Esophagus muscularis mucosa (tissue), 4 donors: ENCODE measurements around the gene NEURL2. TPM values are rescaled to one million over a fixed set of nuclear protein-coding genes. Genes with fewer than 3 reads are reported as not detected.

Experiments used
- DNase-seq: peaks from one replicate; pipeline ENCODE4 v3.0.0-alpha.2; 2017; ENCODE audit errors: extremely low spot score
- H3K27ac ChIP-seq, 4 donors: fragments of 200-600 bp; sonication (generic); replicated peaks in 1 of 4; 1 replicate in 3 of 4; 2 replicates in 1 of 4; pipeline ENCODE4 v1.5.1; 2016 to 2019; ENCODE audit warnings: mild to moderate bottlenecking in 1 of 4
- H3K27me3 ChIP-seq, 4 donors: fragments of 200-600 bp; sonication (generic); one replicate each; pipeline versions ENCODE4 v1.5.1 to v1.6.0; 2016 to 2019
- H3K36me3 ChIP-seq, 4 donors: fragments of 200-600 bp; sonication (generic); one replicate each; pipeline ENCODE4 v1.5.1; 2016 to 2019
- H3K4me1 ChIP-seq, 4 donors: fragments of 200-600 bp; sonication (generic); one replicate each; pipeline ENCODE4 v1.5.1; 2016 to 2019
- H3K4me3 ChIP-seq, 4 donors: fragments of 200-600 bp; sonication (generic); 1 replicate in 2 of 4; 2 replicates in 2 of 4; pipeline ENCODE4 v1.5.1; 2016 to 2019; ENCODE audit warnings: mild to moderate bottlenecking in 4 of 4, moderate library complexity in 1 of 4
- H3K9me3 ChIP-seq, 4 donors: fragments of 200-600 bp; sonication (generic); 1 replicate in 3 of 4; 2 replicates in 1 of 4; pipeline ENCODE4 v1.5.1; 2016 to 2019
- CTCF ChIP-seq, 3 experiments: fragments of 200-600 bp in 2 of 3; fragments of 450-650 bp in 1 of 3; sonication (generic) in 2 of 3; IDR thresholded peaks; one replicate each; pipeline ENCODE4 v1.5.1; 2017 to 2019; ENCODE audit warnings: antibody characterized with exemption in 3 of 3, mild to moderate bottlenecking in 2 of 3, moderate library complexity in 1 of 3
- EP300 ChIP-seq: sonication (generic); formaldehyde crosslinking; IDR thresholded peaks from one replicate; pipeline ENCODE4 v1.6.1; 2017; ENCODE audit warnings: antibody characterized with exemption
- POLR2A ChIP-seq: fragments of 450-650 bp; IDR thresholded peaks from one replicate; pipeline ENCODE4 v1.6.1; 2017; ENCODE audit warnings: antibody characterized with exemption, moderate library complexity, mild to moderate bottlenecking, low read depth
- POLR2AphosphoS5 ChIP-seq, 2 donors: sonication (generic); formaldehyde crosslinking; IDR thresholded peaks; one replicate each; pipeline ENCODE4 v1.6.1; 2017; ENCODE audit warnings: antibody characterized with exemption in 2 of 2
- WGBS: methylation state at CpG from one replicate; pipeline ENCODE4 v1.1.5; 2018; 5-methylcytosine and 5-hydroxymethylcytosine counted together
- intact Hi-C: fragments of 100-400 bp; cut with DNase I; formaldehyde crosslinking; loops from one replicate; pipeline ENCODE4 v1.15.1; 2023
- total RNA-seq, 4 donors: library from RNA; depleted of rRNA; stranded (reverse); fragments of >200 nt; gene quantifications; one replicate each; pipeline versions ENCODE4 v1.1.0 to v1.2.1, GENCODE V29; 2016

Gene NEURL2, protein sequence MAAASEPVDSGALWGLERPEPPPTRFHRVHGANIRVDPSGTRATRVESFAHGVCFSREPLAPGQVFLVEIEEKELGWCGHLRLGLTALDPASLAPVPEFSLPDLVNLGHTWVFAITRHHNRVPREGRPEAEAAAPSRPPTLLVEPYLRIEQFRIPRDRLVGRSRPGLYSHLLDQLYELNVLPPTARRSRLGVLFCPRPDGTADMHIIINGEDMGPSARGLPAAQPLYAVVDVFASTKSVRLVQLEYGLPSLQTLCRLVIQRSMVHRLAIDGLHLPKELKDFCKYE
- 10 to 100 TPM; 10.8 to 16.1 (median 13.0) TPM for total RNA-seq

GRCh38 chr20:45890985-45891983 lies at the start of gene NEURL2, which contains the start of gene CTSA:
TSS of gene NEURL2 (minus strand) at chr20:45891208. CDS start at chr20:45890991, 217 bp downstream.
TSS of gene CTSA (plus strand) at chr20:45891335. CDS start at chr20:45891569, 234 bp downstream.
- no peaks in the 10 kb centered on the region for H3K27me3 ChIP-seq
- intact Hi-C loops: loop anchor here (2.0 to 5.0 kb wide), 2 partner anchors 44 to 81 kb away; partner anchors contain the start of genes PCIF1 and ZNF335
- H3K9me3 ChIP-seq: no peaks in the 10 kb centered on the region
- 0% methylated on average over 21 of the region's 78 CpGs for WGBS
- no peak for TF ChIP-seq EP300
- TF ChIP-seq CTCF (IDR thresholded peaks at IDR 0.05): peak in 2 of 3 experiments; percentile 18 to 32
- TF ChIP-seq POLR2A: peak; percentile 69
- peak; percentile 87 to 92 for TF ChIP-seq POLR2AphosphoS5 (IDR thresholded peaks at IDR 0.05)
- H3K36me3 ChIP-seq: peaks cover 7 to 57% (median 56%) of the 10 kb centered on the region in 4 donors
- peaks cover 24 to 48% (median 34%) of the 10 kb centered on the region in 4 donors for H3K4me1 ChIP-seq
- peak; percentile 98 for DNase-seq
- H3K4me3 ChIP-seq: peak within 1 kb of the TSS; percentile 70 to 93 (median 88)
- peak within 1 kb of the TSS; percentile 84 to 94 (median 90) for H3K27ac ChIP-seq

DNA sequence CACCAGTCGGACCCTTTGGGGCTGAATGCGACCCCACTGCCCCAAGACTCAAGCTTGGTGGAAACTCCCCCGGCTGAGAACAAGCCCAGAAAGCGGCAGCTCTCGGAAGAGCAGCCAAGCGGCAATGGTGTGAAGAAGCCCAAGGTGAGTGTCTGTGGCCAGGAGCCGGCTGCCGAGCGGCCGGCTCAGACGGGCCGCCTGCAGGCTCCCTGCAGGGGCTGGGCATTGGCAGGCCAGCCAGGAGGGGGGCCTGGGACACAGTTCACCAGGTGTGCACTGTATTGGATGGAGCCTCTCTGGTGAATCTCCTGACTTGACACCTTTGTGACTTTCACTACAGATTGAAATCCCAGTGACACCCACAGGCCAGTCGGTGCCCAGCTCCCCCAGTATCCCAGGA lies 49.5 kb upstream of the NEURL2 start:
- WGBS: 97% methylated on average over 12 of the region's 13 CpGs
- H3K9me3 ChIP-seq: no peaks in the 10 kb centered on the region
- H3K36me3 ChIP-seq: peaks cover 81 to 87% (median 85%) of the 10 kb centered on the region in 4 donors
- TF ChIP-seq POLR2A (no peak), CTCF (IDR thresholded peaks at IDR 0.05) (no peak), EP300 (no peak), POLR2AphosphoS5 (IDR thresholded peaks at IDR 0.05) (no peak)
- H3K4me1 ChIP-seq: peaks cover 12 to 31% (median 17%) of the 10 kb centered on the region in 4 donors
- no peaks in the 10 kb centered on the region for H3K27me3 ChIP-seq
- H3K27ac ChIP-seq: no peak overlapping the region
- intact Hi-C loops: no loop called here
- H3K4me3 ChIP-seq: no peak overlapping the region
- DNase-seq: no peak

- Histone ChIP-seq H3K4me3 (no peak overlapping the region), H3K27ac (no peak overlapping the region), H3K27me3 (no peaks in the 10 kb centered on the region), H3K4me1 (peaks cover 12 to 28% (median 17%) of the 10 kb centered on the region in 4 donors), H3K9me3 (no peaks in the 10 kb centered on the region), H3K36me3 (peaks cover 77 to 82% (median 81%) of the 10 kb centered on the region in 4 donors)
- intact Hi-C loops: no loop called here
- DNase-seq: no peak
- WGBS: 78% methylated on average over 3 of the region's 3 CpGs
- TF ChIP-seq CTCF (IDR thresholded peaks at IDR 0.05) (no peak), POLR2AphosphoS5 (IDR thresholded peaks at IDR 0.05) (no peak), EP300 (no peak), POLR2A (no peak)
These were observed 49.0 kb upstream of the NEURL2 start for GRCh38 chr20:45940053-45940452.

GRCh38 chr20:45938727-45939438 lies 47.9 kb upstream of the NEURL2 start:
- TF ChIP-seq POLR2A (no peak), CTCF (IDR thresholded peaks at IDR 0.05) (no peak), POLR2AphosphoS5 (IDR thresholded peaks at IDR 0.05) (no peak), EP300 (no peak)
- H3K36me3 ChIP-seq: peaks cover 65 to 71% (median 69%) of the 10 kb centered on the region in 4 donors

More at GRCh38 chr20:45938727-45939438, 47.9 kb upstream of the NEURL2 start:
- 92% methylated on average over 13 of the region's 13 CpGs for WGBS
- Histone ChIP-seq H3K4me3 (no peak overlapping the region), H3K27me3 (no peaks in the 10 kb centered on the region), H3K27ac (peak overlapping the region in 1 of 4 donors; percentile 14), H3K9me3 (no peaks in the 10 kb centered on the region), H3K4me1 (peaks cover 12 to 29% (median 18%) of the 10 kb centered on the region in 4 donors)
- DNase-seq: no peak
- intact Hi-C loops: loop anchor here (10.0 kb wide), 1 partner anchor 144 kb away; the partner anchor contains the start of genes DNTTIP1 and WFDC3
